ENCODE results near the gene UBASH3A. TPM values are rescaled to one million over a fixed set of nuclear protein-coding genes. Genes with fewer than 3 reads are reported as not detected.

The UBASH3A gene
- total RNA-seq, 1 experiment from 2014 or later = not detected

GRCh38 chr21:42427809-42428419 is 24.2 kb downstream of the UBASH3A start:
- no peak for DNase-seq (ENCODE audit: extremely low read depth, low read depth)

GRCh38 chr21:42429021-42429420 is 25.3 kb downstream of the UBASH3A start:
- DNase-seq (ENCODE audit: extremely low read depth, low read depth) = no peak

GRCh38 chr21:42429856-42430255 is 26.2 kb downstream of the UBASH3A start:
- no peak for DNase-seq (ENCODE audit: extremely low read depth, low read depth)

- no peak for DNase-seq (ENCODE audit: extremely low read depth, low read depth)
These were observed 26.8 kb downstream of the UBASH3A start for GRCh38 chr21:42430521-42430920.

- DNase-seq (ENCODE audit: extremely low read depth, low read depth) = no peak
These were observed 27.5 kb downstream of the UBASH3A start for GRCh38 chr21:42431196-42431595.

GRCh38 chr21:42432695-42433094 is 29.0 kb downstream of the UBASH3A start:
- DNase-seq (ENCODE audit: extremely low read depth, low read depth) = no peak

- DNase-seq (ENCODE audit: extremely low read depth, low read depth) = no peak
These were observed 30.3 kb downstream of the UBASH3A start for GRCh38 chr21:42433946-42434551.

GRCh38 chr21:42434884-42435283 is 31.2 kb downstream of the UBASH3A start:
- DNase-seq (ENCODE audit: extremely low read depth, low read depth) = no peak

GRCh38 chr21:42435401-42435800 is 31.7 kb downstream of the UBASH3A start:
- DNase-seq (ENCODE audit: extremely low read depth, low read depth) = no peak

- no peak for DNase-seq (ENCODE audit: extremely low read depth, low read depth)
These were observed 32.1 kb downstream of the UBASH3A start for GRCh38 chr21:42435833-42436232.

- no peak for DNase-seq (ENCODE audit: extremely low read depth, low read depth)
These were observed 33.2 kb downstream of the UBASH3A start for GRCh38 chr21:42436914-42437313.

GRCh38 chr21:42437786-42438185 is 34.1 kb downstream of the UBASH3A start:
- DNase-seq (ENCODE audit: extremely low read depth, low read depth) = no peak

- no peak for DNase-seq (ENCODE audit: extremely low read depth, low read depth)
These were observed 34.9 kb downstream of the UBASH3A start for GRCh38 chr21:42438316-42439205.

- DNase-seq (ENCODE audit: extremely low read depth, low read depth) = no peak
These were observed 35.8 kb downstream of the UBASH3A start for GRCh38 chr21:42439284-42440186.

GRCh38 chr21:42440187-42440792 is 36.6 kb downstream of the UBASH3A start:
- no peak for DNase-seq (ENCODE audit: extremely low read depth, low read depth)

- no peak for DNase-seq (ENCODE audit: extremely low read depth, low read depth)
These were observed 38.3 kb downstream of the UBASH3A start for GRCh38 chr21:42441963-42442362.

GRCh38 chr21:42443181-42443785 is 39.6 kb downstream of the UBASH3A start:
- no peak for DNase-seq (ENCODE audit: extremely low read depth, low read depth)

- no peak for DNase-seq (ENCODE audit: extremely low read depth, low read depth)
These were observed 40.4 kb downstream of the UBASH3A start for GRCh38 chr21:42443876-42444744.

GRCh38 chr21:42444745-42445059 is 41.0 kb downstream of the UBASH3A start:
- no peak for DNase-seq (ENCODE audit: extremely low read depth, low read depth)
